ENCODE measurements around the gene DNAJC3. TPM values are rescaled to one million over a fixed set of nuclear protein-coding genes. Genes with fewer than 3 reads are reported as not detected.

Gene DNAJC3
- polyA plus RNA-seq, 1 of the 3 experiments (the other 2 are of a cell fraction), result 5.8 TPM

DNA sequence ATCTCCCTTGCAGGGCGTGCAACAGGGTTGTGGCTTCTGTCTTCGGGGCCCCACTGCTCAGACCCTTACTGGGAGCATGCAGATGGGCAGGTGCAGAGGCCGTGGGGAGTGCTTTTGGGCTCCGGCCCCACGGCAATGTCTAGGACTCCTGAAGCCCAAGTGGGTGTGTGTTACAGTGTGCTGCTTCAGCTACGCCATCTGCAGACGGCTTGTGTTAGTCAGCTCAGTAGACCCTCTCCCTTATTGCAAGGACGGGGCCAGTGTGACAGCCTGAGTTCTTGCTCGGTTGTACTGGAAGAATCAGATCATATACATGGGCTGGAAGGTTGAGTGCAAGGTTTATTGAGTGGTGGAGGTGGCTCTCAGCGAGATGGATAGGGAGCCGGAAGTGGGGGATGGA, 39.3 kb downstream of the DNAJC3 start (continued):
- TF ChIP-seq ELF1 (IDR thresholded peaks at IDR 0.05) (no peak), TAF1 (IDR thresholded peaks at IDR 0.05; ENCODE audit: borderline replicate concordance, low read depth, low read length) (no peak), FOXM1 (IDR thresholded peaks at IDR 0.05; ENCODE audit: low read depth) (no peak), RXRA (IDR thresholded peaks at IDR 0.05; ENCODE audit: borderline replicate concordance, low read depth) (no peak)
- TF ChIP-seq, protein P1, sequence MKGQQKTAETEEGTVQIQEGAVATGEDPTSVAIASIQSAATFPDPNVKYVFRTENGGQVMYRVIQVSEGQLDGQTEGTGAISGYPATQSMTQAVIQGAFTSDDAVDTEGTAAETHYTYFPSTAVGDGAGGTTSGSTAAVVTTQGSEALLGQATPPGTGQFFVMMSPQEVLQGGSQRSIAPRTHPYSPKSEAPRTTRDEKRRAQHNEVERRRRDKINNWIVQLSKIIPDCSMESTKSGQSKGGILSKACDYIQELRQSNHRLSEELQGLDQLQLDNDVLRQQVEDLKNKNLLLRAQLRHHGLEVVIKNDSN (IDR thresholded peaks at IDR 0.05; ENCODE audit: borderline replicate concordance, low read depth), result no peak

DNA sequence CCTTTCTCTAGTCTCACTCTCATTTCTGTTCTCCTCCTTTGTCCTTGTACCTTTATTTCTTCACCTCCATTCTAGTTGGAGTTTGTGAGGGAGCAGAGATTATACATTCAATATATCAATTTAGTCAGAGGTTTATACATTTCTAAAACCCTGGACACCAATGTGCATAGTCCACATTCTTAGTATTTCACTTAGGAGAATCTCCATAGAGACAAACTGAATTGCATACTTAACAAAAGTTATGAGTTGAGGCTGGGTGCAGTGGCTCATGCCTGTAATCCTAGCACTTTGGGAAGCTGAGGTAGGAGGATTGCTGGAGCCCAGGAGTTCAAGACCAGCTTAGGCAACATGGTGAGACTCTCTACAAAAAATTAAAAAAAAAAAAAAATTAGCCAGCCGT, 45.3 kb downstream of the DNAJC3 start:
- H3K9me2 ChIP-seq, result no peaks in the 10 kb centered on the region
- H3K4me1 ChIP-seq (ENCODE audit: control insufficient read depth in 1 of 2, insufficient read depth in 2 of 2, low read depth in 1 of 2, low read length in 1 of 2), result no peaks in the 10 kb centered on the region
- H3K4me3 ChIP-seq (ENCODE audit: low read depth in 2 of 2, low read length in 1 of 2), result no peak overlapping the region
- peaks cover 6% of the 10 kb centered on the region for H3K79me2 ChIP-seq (ENCODE audit: insufficient read depth)
- POLR2A ChIA-PET, result no interaction called here
- TF ChIP-seq, protein P2, sequence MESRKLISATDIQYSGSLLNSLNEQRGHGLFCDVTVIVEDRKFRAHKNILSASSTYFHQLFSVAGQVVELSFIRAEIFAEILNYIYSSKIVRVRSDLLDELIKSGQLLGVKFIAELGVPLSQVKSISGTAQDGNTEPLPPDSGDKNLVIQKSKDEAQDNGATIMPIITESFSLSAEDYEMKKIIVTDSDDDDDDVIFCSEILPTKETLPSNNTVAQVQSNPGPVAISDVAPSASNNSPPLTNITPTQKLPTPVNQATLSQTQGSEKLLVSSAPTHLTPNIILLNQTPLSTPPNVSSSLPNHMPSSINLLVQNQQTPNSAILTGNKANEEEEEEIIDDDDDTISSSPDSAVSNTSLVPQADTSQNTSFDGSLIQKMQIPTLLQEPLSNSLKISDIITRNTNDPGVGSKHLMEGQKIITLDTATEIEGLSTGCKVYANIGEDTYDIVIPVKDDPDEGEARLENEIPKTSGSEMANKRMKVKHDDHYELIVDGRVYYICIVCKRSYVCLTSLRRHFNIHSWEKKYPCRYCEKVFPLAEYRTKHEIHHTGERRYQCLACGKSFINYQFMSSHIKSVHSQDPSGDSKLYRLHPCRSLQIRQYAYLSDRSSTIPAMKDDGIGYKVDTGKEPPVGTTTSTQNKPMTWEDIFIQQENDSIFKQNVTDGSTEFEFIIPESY (IDR thresholded peaks at IDR 0.05; ENCODE audit: borderline replicate concordance, low read depth), result no peak
- TF ChIP-seq, protein P3, sequence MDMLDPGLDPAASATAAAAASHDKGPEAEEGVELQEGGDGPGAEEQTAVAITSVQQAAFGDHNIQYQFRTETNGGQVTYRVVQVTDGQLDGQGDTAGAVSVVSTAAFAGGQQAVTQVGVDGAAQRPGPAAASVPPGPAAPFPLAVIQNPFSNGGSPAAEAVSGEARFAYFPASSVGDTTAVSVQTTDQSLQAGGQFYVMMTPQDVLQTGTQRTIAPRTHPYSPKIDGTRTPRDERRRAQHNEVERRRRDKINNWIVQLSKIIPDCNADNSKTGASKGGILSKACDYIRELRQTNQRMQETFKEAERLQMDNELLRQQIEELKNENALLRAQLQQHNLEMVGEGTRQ (IDR thresholded peaks at IDR 0.05; ENCODE audit: borderline replicate concordance, low read depth, low read length), result no peak
- TF ChIP-seq FOXM1 (IDR thresholded peaks at IDR 0.05; ENCODE audit: low read depth) (no peak), TEAD4 (IDR thresholded peaks at IDR 0.05; ENCODE audit: borderline replicate concordance, insufficient read depth) (no peak), RFX5 (IDR thresholded peaks at IDR 0.05; ENCODE audit: low read length) (no peak), TAF1 (IDR thresholded peaks at IDR 0.05; ENCODE audit: borderline replicate concordance, low read depth, low read length) (no peak), EP300 (IDR thresholded peaks at IDR 0.05; ENCODE audit: borderline replicate concordance in 1 of 2, low read depth in 1 of 2, low read length in 1 of 2) (no peak), GABPA (IDR thresholded peaks at IDR 0.05; ENCODE audit: low read depth) (no peak), MEF2A (IDR thresholded peaks at IDR 0.05; ENCODE audit: borderline replicate concordance, low read depth) (no peak), CHD2 (IDR thresholded peaks at IDR 0.05; ENCODE audit: low read length, partially characterized antibody) (no peak), SMC3 (IDR thresholded peaks at IDR 0.05; ENCODE audit: low read depth, low read length) (no peak), YY1 (IDR thresholded peaks at IDR 0.05; ENCODE audit: low read depth) (no peak)
- TF ChIP-seq, protein P4, sequence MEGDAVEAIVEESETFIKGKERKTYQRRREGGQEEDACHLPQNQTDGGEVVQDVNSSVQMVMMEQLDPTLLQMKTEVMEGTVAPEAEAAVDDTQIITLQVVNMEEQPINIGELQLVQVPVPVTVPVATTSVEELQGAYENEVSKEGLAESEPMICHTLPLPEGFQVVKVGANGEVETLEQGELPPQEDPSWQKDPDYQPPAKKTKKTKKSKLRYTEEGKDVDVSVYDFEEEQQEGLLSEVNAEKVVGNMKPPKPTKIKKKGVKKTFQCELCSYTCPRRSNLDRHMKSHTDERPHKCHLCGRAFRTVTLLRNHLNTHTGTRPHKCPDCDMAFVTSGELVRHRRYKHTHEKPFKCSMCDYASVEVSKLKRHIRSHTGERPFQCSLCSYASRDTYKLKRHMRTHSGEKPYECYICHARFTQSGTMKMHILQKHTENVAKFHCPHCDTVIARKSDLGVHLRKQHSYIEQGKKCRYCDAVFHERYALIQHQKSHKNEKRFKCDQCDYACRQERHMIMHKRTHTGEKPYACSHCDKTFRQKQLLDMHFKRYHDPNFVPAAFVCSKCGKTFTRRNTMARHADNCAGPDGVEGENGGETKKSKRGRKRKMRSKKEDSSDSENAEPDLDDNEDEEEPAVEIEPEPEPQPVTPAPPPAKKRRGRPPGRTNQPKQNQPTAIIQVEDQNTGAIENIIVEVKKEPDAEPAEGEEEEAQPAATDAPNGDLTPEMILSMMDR (IDR thresholded peaks at IDR 0.05), result no peak
- TF ChIP-seq, protein P5, sequence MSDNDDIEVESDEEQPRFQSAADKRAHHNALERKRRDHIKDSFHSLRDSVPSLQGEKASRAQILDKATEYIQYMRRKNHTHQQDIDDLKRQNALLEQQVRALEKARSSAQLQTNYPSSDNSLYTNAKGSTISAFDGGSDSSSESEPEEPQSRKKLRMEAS (IDR thresholded peaks at IDR 0.05; ENCODE audit: low read depth), result no peak
- TF ChIP-seq, protein P6, sequence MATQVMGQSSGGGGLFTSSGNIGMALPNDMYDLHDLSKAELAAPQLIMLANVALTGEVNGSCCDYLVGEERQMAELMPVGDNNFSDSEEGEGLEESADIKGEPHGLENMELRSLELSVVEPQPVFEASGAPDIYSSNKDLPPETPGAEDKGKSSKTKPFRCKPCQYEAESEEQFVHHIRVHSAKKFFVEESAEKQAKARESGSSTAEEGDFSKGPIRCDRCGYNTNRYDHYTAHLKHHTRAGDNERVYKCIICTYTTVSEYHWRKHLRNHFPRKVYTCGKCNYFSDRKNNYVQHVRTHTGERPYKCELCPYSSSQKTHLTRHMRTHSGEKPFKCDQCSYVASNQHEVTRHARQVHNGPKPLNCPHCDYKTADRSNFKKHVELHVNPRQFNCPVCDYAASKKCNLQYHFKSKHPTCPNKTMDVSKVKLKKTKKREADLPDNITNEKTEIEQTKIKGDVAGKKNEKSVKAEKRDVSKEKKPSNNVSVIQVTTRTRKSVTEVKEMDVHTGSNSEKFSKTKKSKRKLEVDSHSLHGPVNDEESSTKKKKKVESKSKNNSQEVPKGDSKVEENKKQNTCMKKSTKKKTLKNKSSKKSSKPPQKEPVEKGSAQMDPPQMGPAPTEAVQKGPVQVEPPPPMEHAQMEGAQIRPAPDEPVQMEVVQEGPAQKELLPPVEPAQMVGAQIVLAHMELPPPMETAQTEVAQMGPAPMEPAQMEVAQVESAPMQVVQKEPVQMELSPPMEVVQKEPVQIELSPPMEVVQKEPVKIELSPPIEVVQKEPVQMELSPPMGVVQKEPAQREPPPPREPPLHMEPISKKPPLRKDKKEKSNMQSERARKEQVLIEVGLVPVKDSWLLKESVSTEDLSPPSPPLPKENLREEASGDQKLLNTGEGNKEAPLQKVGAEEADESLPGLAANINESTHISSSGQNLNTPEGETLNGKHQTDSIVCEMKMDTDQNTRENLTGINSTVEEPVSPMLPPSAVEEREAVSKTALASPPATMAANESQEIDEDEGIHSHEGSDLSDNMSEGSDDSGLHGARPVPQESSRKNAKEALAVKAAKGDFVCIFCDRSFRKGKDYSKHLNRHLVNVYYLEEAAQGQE (IDR thresholded peaks at IDR 0.05; ENCODE audit: low read depth, low read length), result no peak
- H3K27me3 ChIP-seq (ENCODE audit: insufficient read depth), result no peaks in the 10 kb centered on the region
- H3K9me3 ChIP-seq, result no peaks in the 10 kb centered on the region
- peaks cover 4 to 9% of the 10 kb centered on the region in 2 experiments for H3K36me3 ChIP-seq (replicated peaks in 1 of 2; ENCODE audit: control insufficient read depth in 1 of 2, insufficient read depth in 2 of 2, low read length in 1 of 2)
- no peak overlapping the region for H3K4me2 ChIP-seq
- H2AFZ ChIP-seq (ENCODE audit: low read depth), result no peak overlapping the region
- CTCF ChIA-PET, result no interaction called here
- H3K9ac ChIP-seq, result no peak overlapping the region
- H4K20me1 ChIP-seq (ENCODE audit: insufficient read depth), result no peaks in the 10 kb centered on the region
- H3F3A ChIP-seq (replicated peaks; ENCODE audit: insufficient read depth), result no peaks in the 10 kb centered on the region
- WGBS (ENCODE audit: low lambda C conversion rate), result 83% methylated on average over 1 of the region's 1 CpG
- no peak overlapping the region for H3K27ac ChIP-seq (ENCODE audit: low read depth in 2 of 2, low read length in 1 of 2)
- no peak for DNase-seq
